SHP77 (cell line): Measurements from ENCODE around the gene CCDC201.

Experiments used
- DNase-seq, 2 experiments: peaks; one replicate each; lab custom pipeline; 2025; lab: John Stamatoyannopoulos, UW

CCDC201 gene

DNA sequence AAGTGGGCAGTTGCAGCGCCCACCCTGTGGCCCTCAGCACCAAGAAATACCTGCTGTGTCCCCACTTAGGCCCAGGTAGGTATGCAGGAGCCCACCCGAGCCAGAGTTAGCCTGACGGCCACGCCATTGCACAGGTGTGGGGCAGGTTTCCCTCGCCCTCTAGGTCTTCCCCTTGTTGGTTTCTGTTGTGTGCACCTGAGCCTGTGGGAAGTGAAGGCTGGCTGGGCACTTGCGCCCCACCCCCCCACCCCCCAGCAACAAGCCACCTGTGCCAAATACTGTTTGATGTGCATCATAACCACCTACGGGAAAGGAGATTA is at the start of gene CCDC201:
Gene CCDC201 (minus strand): TSS at position 48 of the 320 bp plus-strand sequence. CDS start 75 bp downstream, outside the sequence.
- DNase-seq = no peak

DNA sequence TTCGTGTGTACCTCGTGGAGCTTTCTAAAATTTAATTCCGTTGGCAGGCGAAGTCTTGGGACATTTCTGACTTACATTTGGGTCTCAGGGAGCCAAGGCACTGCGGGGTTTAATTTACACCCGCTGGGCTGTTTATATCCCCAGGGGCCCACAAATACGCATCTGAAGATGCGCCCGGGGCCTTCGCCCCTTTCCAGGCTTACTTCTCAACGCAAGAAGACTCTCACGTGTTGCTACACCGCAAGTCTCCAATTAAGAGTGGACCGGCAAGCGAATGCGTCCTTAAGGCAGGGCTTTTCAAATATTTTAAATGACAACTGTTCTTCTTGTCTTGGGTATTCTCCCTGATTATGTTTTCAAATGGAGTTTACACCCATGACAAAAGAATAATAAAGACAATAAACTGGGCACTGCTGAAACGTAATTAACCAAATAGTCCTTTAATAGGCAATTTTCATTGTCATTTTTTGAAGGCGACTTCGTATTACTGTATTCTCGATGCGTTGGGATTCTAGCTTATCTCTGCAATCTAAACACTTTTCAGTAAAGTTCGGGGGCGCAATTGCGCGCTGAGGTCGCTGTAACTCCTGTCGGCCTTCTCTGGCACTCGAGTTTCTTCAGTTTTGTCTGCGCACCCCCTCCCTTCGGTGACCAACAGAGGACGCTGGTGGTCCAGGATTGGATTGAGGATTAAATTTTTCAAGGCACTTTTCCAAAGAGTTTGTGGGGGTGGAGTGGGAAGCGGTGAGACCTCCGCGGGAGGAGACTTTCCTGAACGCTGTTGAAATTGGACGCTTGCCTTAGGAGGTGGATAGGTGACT is 49.0 kb upstream of the CCDC201 start:
- DNase-seq = peak; percentile 7 to 15

DNA sequence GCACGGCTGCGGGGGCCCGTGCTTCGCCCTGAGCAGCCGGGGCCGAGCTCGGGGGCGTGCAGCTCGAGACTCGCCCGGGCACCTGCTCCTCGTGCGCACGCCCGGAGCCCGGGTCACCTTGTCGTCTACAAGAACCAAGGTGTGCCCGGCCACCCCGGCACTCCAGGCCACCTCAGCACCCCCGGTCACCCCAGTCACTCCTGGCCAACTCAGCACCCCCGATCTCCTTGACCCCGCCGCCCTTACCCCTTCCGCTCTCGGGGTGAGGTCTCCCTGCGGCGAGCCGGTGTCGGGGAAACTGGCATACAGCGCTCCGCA is 48.5 kb upstream of the CCDC201 start:
- DNase-seq = no peak

DNA sequence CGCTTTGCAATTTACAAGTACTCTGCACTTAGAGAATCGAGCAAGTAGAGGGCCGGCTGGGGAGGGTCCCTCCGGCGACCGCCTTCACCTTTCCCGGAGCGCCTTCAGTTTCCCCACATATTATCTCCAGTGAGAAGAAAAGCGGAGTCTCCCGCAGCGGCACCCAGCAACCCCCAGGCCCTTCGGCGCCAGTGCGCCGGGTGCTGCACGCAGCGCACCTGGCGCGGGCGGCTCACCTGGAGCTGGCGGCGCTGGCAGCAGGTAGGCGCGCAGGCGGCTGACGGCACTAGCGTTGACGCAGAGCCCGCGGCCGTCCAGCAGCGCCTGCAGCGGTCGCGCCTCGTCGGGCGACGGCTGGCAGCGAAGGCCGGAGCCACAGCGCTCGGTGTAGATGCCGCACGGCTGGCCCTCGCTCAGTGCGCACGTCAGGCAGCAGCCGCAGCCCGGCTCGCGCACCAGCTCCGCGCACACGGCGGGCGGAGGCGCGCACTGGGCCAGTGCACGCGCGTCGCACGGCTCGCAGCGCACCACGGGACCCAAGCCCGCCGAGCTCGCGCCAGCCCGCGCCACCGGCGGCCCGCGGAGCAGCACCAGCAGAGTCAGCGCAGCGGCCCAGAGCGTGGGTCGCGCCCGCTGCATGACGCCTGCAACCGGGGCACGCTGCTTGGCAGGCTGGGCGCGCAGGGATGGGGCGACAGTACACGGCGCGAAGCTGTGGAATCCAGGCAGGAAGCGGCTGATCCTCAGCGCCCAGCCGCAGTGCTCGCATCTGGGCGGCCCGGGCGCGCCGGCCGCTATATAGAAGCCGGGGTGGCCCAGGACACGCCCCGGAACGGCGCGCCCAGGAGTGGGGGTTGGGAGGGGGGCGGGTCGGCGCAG is 47.9 kb upstream of the CCDC201 start, which contains the start of gene IGFBP3:
Gene IGFBP3 (minus strand): TSS at position 771 of the 879 bp plus-strand sequence. CDS start 132 bp downstream, at position 639.
- DNase-seq = no peak

DNA sequence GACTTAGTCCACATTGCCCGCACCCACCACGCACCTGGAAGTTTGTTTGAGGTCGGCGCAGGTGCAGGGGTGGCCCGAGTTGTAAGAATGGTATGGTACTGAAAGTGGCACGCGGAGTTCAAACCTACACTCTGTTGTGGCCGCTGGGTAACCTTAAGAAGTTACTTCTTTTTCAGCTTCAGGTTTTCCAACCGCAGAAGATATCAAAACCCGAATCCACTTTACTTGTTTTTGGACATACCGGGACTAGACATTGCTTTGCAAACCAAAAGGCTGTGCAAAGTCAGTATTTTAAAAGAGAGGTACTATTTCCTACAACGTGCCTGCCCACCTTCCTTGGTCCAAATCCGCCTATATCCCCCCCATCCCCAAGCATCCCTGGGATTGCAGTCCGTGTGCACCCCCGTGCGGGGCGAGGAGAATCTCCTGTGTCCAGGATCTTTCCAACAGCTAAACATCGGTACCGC is 47.1 kb upstream of the CCDC201 start:
- DNase-seq = no peak

GRCh38 chr7:45919231-45919784 is 46.4 kb upstream of the CCDC201 start:
- DNase-seq = no peak

DNA sequence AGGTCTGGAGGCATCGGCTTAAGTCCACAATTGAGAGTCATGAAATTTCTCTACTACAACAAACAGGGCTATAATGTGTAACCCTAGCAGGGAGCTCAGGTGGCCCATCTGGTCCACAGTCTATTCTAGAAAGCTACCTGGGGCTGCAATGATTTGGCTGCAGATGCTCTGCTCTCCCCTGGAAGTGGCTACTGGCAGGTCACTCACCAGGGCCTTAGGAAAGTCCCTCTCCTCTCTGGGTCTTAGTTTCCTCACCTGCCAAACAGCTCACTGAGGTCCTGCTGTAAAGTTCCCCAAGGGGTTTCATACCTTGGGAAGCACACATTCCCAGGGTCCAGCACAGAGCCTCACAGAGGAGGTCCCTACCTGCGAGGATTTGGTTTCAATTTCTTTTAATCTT is 45.7 kb upstream of the CCDC201 start:
- DNase-seq = no peak

DNA sequence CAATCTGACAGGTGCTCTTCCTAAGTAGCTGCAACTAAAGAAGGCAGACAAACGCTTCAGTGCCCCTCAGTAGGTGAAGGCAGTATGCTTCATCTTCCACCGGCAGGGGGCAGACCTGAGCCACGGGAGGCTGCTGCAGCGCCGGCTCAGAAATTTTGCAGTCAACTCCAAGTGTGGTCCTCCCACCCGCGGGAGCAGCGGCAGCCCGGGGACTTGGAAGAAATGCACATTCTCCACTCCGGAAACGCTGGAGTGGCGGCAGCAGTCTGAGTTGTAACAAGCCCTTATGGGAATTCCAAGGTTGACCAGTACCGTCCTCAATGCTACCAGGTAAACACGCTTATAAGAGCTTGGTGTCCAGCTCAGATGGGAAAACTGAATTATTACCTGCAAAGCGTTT is 44.8 kb upstream of the CCDC201 start:
- DNase-seq = peak; percentile 42 to 69

GRCh38 chr7:45917064-45917463 is 44.2 kb upstream of the CCDC201 start:
- no peak for DNase-seq

DNA sequence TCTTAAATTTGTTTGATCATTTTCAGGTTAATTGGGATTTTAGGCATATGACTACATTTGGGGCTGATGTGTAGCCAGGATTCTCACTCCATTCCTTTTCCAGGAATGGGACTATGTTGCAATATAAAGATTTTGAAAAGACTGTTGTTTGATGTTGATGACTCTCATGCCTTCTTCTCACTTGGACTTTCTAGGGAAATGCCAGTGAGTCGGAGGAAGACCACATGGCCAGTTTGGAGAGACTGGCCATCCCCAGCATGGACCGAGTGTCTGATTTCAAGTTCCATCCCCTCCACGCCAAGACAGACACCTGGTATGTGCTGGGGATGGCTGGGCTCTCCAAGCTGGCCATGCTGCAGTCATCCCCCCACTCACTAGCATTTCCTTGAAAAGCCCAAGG is 42.7 kb upstream of the CCDC201 start:
- DNase-seq = no peak

DNA sequence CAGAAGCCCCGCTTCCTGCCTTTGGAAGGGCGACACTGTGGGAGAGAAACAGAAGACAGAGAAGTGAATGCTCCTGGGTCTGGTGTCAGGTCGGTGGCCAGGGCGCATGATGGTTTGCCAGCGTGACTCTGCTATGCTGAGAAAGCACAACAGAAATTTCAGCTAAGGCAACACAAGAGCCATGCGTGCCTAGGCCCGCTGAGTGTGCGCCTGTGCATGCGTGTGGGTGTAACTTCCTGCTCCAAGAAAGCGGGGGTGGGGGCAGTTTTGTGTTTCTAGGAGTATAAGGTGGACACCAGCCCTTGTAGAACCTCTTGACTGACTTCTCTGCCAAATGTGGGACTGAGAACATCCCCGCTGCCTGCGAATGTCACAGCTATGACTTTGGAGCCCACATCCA is 42.0 kb upstream of the CCDC201 start:
- no peak for DNase-seq

DNA sequence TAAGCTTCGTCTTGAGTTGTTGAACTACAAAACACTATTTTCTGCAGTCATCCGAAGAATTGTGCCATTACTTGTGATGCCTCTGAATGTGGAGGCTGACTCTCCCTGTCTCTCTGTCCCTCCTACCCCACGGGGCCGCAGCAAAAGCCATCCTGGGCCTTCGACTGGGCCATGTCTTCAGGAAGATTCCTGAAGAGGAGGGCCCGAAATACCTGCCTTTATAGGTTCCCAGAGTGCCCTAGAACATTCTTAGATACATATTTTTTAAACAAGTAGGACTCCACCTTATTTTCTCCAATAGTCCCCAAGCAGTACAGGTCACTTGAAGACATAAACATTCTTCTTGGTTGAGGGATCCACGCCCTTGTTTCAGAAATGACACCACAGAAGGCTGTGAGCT is 40.1 kb upstream of the CCDC201 start:
- DNase-seq = no peak

GRCh38 chr7:45911311-45911710 is 38.4 kb upstream of the CCDC201 start:
- no peak for DNase-seq

GRCh38 chr7:45910855-45911254 is 38.0 kb upstream of the CCDC201 start:
- no peak for DNase-seq

DNA sequence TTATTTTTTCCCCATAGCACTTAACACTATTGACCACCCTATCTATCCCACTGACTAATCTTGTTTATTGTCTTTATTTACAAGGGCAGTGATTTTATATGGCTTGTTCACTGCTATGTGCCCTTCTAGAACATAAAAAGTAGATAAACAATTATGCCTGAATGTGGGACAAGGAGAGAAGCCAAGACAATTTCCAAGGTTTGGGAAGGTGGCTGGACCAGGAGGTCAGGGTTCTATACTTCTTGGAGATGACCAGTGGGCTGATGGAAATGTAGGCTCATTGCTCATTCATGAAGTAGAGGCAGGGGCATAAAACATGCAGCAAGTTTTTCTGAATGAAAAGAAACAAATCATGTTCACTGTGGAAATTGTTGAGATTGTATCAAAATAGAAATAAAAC is 36.7 kb upstream of the CCDC201 start:
- no peak for DNase-seq

GRCh38 chr7:45902820-45903219 is 29.9 kb upstream of the CCDC201 start:
- DNase-seq = peak in 1 of 2 experiments; percentile 8

DNA sequence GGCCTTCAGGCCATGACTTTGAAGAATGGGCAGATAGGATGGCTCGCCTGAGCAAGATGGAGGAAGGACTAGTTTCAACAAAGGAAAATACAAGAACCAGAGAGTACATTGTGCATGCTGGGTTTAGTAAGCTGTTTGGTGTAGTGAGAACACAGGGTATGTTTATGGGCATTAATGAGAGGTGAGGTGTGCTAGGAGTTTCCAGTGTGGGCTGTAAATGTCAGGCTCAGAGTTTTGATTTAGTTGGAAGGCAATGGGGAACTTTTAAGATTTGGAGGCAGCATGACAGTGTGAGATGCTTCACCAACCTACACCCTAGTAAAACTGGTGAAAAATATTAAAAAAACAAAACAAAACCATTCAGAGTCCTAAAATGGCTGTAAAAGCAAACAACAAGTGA is 28.7 kb upstream of the CCDC201 start:
- no peak for DNase-seq

DNA sequence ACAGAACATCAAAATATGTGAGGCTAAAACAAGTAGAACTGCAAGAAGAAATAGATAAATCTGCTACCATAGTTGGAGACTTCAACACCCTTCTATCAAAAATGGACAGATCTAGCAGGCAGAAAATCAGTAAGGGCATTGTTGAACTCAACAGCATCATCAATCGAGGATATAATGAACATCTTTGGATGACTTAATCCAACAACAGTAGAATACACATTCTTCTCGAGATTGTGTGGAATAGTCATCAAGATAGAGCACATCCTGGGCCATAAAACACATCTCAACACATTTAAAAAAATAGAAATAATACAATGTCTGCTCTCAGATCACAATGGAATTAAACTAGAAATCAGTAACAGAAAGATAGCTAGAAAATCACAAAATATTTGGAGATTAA is 25.3 kb upstream of the CCDC201 start:
- DNase-seq = no peak

DNA sequence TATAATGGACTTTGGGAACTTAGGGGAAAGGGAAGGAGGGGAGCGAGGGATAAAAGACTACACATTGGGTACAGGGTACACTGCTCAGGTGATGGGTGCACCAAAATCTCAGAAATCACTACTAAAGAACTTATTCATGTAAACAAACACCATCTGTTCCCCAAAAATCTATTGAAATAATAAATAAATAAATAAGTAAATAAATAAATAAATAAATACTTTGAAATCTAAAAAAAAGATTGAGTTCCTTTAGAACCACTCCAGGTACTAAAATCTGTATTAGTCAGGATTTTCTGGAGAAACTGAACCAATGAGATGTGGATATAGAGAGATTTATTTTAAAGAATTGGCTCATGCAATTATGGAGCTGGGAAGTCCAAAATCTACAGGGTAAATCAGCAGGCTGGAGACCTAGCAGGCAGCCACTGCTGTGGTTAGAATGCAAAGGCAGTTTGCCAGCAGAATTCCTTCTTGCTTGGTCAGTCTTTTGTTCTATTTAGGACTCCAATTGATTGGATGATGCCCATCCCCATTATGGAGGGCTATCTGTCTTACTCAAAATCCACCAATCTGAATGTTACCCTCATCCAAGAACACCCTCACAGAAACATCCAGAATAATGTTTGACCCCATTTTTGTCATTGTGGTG is 24.3 kb upstream of the CCDC201 start:
- no peak for DNase-seq

DNA sequence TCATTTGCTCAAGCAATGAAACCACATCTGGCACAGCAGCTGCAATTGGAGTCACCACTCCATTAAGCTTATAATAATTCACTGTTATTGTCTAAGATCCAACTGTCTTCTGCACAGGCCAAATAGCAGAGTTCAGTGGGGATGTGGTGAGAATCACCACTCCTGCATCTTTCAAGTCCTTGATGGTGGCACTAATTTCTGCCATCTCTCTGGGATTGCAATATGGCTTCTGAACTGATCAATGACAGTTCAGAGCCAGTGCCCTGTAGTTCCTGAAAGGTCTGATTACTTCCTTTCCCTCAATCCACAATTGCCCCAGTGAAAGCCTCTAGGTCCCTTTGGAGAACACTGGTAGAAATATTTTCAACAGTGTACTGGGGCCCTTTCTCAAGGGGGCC is 21.8 kb upstream of the CCDC201 start:
- no peak for DNase-seq

DNA sequence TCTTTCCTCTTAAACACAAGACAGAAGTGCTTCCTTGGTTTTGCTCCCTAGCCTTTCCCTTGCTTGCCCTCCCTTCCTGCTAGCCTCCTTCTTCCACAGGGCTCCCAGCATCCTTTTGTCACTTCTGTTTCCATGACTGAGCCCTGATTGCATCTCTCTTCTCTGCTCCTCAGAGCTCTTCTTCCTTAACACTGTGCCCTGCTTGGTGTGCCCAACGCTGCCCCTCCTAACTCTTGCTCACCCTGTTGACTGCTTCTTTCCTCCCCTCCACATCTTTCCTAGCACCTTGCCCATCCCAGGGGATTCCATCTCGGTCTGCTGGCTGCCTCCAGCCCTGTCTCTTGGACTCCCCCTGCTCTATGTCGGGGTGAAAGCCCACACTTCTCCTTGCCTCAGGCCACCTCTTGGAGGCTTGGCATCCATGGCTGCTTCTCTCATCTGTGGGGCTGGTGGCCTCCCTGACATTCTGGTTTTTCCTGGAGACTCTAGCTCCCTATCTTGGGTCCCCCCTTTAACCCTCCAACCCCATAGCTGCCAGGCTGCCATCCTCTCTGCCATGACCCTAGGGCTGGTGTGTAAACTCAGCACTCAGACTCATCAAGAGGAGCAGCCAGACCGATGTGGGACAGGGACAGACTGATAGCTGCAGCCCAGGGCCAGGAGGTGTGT is 21.2 kb upstream of the CCDC201 start:
- DNase-seq = no peak
